HG02642 (cell line): ENCODE results near the gene PGGT1B.

Source experiments
- ATAC-seq: cut with Tn5 transposase; IDR thresholded peaks from one replicate; pipeline ENCODE4 v1.9.1; 2021; ENCODE audit warnings: mild to moderate bottlenecking; ENCODE audit not compliant: unreplicated experiment, poor library complexity

PGGT1B gene

DNA sequence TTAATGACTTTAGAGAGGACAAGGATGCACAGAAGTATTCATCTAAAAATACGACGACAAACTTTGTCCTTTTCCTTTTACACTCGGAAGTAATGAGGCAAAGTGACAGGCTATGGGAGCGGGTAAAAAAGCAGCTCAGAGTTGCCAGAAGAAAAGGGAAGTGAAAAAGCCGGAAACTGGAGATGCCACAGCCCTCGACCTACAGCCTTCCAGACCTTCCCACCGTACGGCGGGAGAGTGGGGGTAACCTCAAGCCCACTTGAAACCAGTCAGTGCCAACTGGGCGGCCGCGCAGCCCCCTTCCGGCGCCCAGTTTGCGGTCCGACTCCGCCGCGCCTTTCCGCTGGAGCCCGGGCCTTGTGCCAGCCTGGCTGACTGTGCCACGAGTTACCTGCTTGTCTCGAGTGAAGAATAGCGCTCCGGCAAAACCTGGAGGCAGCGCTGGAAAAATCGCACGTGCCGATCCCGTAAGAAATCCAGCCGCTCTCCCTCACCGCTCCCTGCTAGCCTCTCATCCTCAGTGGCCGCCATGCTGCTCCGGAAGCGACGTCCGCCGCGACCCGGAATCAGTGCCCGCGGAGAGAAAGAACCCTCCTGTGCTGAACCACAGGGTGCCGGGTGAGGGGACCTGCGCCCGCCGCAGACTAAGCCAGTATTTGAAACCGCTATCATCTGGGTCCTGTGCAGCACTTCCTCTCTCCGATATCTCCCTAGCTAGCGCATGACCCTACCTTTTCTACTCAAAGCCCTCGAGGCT lies at the start of gene PGGT1B:
Gene PGGT1B (minus strand): TSS at position 557 of the 757 bp plus-strand sequence. CDS start 26 bp downstream, at position 531.
- peak; percentile 97 for ATAC-seq

DNA sequence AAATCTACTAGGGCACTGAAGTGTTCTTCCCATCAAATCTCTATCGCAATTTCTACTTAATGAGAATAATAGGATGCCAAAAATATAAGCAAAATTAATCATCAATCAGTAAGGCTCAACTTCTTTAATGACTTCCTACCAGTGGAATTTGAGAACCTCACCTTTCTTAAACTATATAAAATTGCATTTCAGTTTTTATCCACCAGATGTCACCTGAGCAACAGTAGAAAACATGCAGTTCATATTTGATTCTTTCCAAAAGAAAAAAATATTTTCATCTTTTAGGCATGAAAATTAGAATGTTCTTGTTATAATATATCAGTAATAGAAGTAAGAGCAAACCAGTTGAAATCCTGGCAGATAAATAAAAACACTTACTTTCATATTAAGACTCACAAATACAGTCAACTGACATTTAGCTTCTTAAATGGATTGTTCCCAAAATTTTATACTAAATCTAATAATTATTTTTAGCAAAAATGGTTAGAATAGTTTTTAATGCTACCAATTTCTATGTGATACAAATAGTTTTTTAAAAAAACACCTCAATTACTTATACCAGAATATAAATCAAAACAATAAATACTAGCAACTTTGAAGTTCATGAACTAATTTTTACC lies 47.2 kb upstream of the PGGT1B start:
- no peak for ATAC-seq

DNA sequence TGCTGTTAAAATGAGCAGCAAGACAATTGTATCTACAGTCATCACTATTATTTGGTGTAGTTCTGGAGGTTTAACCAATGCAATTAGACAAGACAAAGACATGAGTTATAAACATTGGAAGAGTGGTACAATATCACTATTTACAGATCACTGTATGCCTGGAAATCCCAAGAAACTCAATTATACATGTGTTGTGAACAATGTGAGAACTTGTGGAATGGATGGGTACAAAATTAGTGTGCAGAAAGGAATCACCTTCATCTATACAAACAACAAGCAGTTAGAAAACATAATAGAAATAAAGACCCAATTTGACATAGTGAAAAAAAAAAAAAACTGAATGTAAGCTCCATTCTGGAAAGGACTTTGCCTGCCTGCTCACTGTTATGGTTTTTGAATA lies 46.1 kb upstream of the PGGT1B start:
- no peak for ATAC-seq

- no peak for ATAC-seq
These were observed 43.4 kb upstream of the PGGT1B start for GRCh38 chr5:115306011-115306536.

GRCh38 chr5:115304496-115304895 lies 41.8 kb upstream of the PGGT1B start:
- ATAC-seq, result no peak

DNA sequence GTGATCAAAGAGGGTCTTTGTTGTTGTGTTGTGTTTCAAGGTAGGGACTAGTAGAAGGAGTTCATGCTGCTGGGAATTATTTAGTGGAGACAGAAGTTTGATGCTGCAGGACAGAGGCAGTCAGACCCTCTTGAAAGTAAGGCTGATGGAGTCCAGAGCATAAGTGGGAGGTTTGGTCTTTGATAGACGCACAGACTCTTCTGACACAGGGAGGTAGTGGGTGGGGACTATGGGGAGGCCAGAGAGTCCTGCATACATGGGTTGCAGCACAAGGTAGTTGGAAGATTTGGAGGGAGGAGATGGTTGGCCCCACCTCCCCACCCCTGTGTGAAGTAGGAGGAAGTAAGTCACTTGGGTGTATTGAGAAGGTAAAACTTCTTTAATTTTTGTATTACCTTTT lies 36.1 kb upstream of the PGGT1B start:
- no peak for ATAC-seq

- no peak for ATAC-seq
These were observed 34.4 kb upstream of the PGGT1B start for GRCh38 chr5:115297031-115297430.

DNA sequence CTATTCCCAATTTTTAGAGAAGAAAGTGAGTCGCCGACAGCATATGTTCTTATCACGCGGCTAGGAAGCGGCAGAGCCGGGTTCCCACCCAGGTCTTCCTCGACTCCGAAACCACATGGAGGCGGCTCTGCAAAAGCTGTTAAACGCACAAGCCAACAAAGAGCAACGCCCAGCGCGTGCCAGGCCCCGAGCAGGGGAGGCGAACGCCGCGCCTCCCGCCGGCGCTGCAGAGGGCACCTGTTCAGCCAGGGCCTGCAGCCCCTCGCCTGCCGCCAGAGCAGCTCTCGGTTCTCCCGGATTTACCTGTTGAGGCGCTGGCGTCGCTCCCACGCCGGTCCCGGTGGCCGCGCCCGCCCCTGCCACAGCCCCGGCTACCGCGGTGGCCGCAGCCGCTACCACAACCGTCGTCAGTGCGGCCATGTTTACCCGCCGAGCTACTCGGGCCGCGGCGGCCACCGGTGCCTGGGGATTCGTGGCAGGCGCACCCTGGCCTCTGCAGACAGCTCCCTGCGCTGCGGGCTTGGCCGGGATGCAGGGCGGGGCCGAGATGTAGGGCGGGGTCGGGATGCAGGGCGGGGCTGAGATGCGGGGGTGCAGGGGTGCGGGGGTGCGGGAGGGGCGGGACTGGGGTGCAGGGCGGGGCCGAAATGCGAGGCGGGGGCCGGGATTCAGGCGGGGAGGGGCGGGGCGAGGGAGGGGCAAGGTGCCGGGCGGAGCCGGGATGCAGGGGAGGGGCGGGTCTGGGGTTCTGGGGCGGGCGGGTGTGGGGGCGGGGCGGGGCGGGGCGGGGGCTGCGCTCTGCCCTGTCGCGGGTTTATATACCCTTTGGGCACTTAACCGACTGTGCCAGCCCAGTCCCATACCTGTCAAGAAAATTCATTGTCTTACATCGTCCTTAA lies 33.7 kb upstream of the PGGT1B start, which contains the start of gene CCDC112:
Gene CCDC112 (minus strand): TSS at position 531 of the 899 bp plus-strand sequence. CDS start 111 bp downstream, at position 420.
- ATAC-seq, result peak; percentile 87

GRCh38 chr5:115295777-115296123 lies 33.1 kb upstream of the PGGT1B start:
- ATAC-seq, result no peak

DNA sequence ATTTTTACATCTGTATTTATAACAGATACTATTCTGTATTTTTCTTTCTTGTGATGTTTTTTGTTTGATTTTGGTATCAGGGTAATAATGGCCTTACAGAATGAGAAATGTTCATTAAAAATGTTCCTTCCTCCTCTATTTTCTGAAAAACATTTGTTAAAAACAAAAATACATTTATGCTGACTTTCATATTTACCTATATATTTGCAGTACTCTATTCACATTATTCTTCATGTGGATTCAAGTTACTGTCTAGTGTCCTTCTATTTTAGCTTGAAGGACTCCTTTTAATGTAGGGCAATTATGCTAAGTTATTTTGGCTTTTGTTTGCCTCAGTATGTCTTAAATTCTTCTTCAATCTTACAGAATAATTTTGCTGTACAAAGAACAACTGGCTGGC lies 28.7 kb upstream of the PGGT1B start:
- ATAC-seq, result no peak

GRCh38 chr5:115289104-115289503 lies 26.4 kb upstream of the PGGT1B start:
- ATAC-seq, result no peak

- no peak for ATAC-seq
These were observed 21.3 kb upstream of the PGGT1B start for GRCh38 chr5:115284021-115284420.

- ATAC-seq, result no peak
These were observed 19.5 kb upstream of the PGGT1B start for GRCh38 chr5:115282131-115282530.

DNA sequence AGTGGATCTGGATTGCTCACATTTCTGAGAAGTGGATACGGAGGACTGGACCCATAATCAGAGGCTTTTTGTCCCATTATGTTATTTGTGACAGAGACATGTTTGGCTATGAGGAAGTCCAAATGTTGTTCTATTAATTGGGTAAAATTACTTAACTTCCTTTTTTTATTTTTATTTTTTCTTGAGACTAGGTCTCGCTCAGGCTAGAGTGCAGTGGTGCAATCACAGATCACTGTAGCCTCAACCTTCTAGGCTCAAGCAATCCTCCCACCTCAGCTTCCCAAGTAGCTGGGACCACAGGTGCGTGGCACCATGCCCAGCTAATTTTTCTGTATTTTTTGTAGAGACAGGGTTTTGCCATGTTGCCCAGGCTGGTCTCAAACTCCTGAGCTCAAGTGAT lies 11.9 kb upstream of the PGGT1B start:
- ATAC-seq, result no peak

GRCh38 chr5:115272297-115272958 lies 9.8 kb upstream of the PGGT1B start:
- no peak for ATAC-seq

DNA sequence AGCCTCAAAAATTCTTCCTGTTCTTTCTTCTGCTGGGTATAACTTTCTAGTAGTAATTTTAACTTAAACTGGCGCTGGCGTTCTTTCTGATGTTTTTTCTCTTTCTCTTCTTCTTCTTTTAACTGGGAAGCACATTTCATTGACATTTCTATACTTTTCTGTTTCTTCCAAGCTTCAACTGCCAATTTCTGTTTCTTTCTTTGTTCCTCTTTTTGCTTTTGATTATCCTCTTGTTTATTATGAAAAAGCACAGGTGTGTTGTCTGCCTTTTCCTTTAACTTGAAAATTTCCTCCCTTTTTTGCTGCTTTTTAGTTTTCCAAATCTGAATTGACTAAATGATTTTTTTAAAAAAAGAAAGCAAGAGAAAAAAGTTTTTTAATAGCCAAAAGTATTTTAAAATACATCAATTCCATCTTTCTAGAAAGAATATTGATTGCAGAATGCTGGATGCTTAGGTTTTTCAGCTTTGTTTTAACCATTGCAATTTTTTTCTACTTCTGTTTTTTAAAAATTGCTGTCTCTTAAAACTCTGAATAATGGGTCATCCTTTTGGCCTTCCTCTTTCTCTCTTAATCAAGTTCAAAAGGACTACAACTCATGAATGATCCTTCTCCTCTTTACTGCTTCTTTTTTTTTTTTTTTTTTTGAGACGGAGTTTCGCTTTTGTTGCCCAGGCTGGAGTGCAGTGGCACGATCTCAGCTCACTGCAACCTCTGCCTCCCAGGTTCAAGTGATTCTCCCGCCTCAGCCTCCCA lies 8.8 kb upstream of the PGGT1B start:
- ATAC-seq, result no peak

DNA sequence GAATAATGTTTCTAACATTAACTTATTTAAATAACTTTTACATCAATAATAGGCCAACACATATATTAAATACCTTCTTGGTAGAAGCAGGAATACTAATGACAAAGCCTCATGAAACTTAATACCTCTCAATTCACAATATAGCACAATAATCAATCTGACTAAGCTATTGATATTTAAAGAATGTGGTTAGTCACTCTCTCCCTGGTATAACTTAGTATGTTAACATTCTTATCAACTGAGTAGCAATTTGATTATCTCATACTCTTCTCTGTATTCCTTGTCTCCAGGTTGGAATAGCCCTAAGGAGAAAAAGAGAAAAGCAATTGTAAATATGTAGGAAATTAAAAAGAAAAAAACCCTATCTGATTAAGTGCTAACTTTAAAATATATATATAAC lies 4.9 kb upstream of the PGGT1B start:
- ATAC-seq, result no peak

- ATAC-seq, result no peak
These were observed 2.5 kb upstream of the PGGT1B start for GRCh38 chr5:115265220-115265619.

DNA sequence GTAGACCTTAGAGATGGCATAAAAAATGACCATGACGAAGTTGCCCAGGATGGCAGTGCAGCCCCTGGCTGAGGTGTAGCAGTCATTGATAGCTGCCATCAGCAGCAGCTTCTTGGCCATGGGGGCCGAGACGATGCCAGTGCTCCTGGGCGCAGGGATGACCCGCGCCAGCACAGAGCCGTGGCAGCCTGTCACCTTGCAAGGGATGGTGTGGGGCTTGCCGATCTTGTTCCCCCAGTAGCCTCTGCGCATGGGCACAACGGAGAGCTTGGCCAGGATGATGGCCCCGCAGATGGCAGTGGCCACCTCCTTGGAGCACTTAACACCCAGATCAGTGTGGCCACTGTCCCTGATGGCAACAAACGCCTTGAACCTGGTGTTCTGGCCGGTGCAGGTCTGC lies 2.1 kb upstream of the PGGT1B start:
- no peak for ATAC-seq

- no peak for ATAC-seq
These were observed 352 bp upstream of the PGGT1B start for GRCh38 chr5:115263078-115263380.
